Activated CD4-positive, alpha-beta T cell treated with anti-CD3 and anti-CD28 coated beads, Interleukin-2, amount 50 U/mL, for 48 hours (primary cell): ENCODE results near the gene RNF138.
"Not testable (repeated sequence)": the region's sequence is repeated elsewhere in the genome, so short reads cannot be mapped to it uniquely, and the experiment has no call there.

Experiments used
- DNase-seq, 2 experiments: peaks; one replicate each; pipeline ENCODE4 v3.0.0-alpha.2; 2020

Gene RNF138

GRCh38 chr18:32091724-32092421, at the start of gene RNF138:
Gene RNF138 (plus strand): TSS chr18:32091874. CDS start chr18:32092777, 903 bp downstream.
- DNase-seq, result peak; percentile 86 to 88

DNA sequence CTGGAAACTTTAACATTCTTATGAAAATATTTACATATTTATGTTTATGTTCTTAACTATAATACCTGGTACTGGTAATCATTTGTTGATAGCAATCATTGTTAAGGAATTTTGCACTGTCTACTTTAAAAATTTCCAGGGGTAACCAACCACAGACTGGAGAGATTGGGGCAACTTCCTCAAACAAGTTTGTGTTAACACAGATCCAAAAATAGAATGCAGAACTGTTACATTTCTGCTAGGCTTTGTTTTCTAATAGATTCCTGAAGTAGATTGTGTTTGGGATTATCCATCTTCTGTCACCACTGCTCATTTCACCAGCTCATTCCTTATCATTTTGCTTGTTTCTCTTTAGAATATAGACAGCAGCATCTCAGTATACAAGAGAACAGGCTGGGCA, 49.3 kb upstream of the RNF138 start:
- no peak for DNase-seq

- DNase-seq, result peak in 1 of 2 experiments; percentile 33
These were observed 43.1 kb upstream of the RNF138 start for GRCh38 chr18:32048507-32049091.

GRCh38 chr18:32049393-32050171, 42.1 kb upstream of the RNF138 start:
- peak; percentile 53 to 60 for DNase-seq

DNA sequence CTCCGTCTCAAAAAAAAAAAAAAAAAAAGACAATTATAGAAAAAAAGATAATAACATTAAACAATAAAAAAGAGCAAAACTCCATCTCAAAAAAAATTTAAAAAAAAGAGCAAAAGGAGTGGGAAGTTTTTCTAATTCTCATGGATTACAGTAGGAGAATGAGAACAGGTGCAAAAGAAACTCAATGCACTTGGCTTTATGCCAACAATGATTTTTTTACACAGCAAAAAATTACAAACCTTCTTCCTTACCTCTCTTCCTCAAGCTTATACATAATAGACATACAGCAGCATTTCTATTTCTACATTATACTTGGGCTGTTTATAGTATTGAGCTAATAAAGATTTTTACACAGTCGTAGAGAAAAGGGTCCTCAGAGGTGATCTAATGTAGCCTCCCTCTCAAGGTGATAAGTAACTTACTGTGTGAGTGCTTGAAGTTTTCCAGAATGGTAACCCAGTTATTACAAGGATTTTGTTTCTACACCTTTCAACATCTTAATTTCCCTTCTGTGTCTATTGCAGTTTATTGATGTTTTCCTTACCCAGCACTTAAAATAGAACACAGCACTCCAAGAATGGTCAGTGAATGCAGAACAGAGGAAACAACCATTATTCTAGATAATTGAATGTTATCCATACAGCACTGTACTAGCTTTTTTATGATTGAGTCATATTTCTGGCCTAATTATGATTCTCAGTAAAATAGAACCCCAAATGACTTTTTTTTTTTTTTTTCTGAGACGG, 34.9 kb upstream of the RNF138 start:
- no peak for DNase-seq

DNA sequence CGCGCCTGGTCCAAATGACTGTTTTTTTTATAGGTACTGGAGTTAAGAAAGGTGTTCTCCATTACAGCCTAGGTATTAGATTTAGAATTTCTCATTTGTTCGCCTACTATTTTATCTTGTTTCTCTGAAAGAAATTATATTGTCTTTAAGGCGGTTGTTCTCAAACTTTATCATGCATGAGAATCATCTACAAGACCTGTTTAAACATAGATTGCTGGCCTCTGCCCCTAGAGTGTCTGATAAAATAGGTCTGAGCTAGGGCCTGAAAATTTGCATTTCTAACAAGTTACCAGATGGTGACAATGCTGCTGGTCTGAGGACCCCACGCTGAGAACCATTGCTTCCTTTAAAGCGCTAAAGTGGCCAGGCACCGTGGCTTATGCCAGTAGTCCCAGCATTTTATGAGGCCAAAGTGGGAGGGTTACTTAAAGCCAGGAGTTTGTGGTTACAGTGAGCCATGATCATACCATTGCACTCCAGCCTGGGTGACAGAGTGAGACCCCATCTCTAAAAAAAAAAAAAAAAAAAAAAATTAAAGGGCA, 34.0 kb upstream of the RNF138 start:
- DNase-seq, result no peak

- no peak for DNase-seq
These were observed 31.6 kb upstream of the RNF138 start for GRCh38 chr18:32060026-32060425.

DNA sequence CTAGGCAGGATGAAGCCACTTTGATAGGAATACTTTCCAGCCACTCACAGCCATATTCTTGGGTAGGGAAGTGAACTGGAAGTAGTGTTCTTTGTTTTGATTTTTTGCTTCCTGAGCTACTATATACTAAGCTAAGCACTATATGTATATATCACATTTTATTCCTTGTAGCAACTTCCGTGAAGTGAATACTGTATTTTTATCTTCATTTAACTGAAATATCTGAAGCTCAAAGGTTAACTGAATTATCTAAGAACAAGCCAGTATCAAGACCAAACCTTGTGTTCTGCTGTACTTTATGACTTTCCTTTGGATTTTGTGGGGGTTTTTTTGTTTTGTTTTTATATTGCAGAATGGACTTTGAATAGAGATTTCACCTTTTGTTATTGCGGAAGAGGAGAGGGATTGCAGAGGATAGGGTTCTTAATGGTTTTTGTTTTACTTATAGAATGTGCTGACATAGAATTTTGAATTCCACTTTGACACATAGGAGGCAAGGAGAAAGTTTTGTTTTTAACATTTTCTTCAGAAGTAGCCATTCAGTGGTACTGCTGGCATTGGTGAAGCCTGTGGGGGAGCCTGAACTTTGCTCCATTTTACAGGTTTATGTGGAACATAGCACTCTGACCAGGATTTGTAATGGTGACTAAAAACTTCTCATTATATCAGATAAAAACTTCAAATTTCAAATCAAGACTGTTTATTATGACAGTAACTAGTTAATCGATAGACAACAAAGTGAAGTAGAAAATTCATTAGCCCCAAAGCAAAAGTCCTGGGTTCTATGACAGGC, 24.1 kb upstream of the RNF138 start:
- DNase-seq, result no peak

GRCh38 chr18:32072321-32072720, 19.4 kb upstream of the RNF138 start:
- DNase-seq, result no peak

GRCh38 chr18:32074206-32074605, 17.5 kb upstream of the RNF138 start:
- DNase-seq, result no peak

DNA sequence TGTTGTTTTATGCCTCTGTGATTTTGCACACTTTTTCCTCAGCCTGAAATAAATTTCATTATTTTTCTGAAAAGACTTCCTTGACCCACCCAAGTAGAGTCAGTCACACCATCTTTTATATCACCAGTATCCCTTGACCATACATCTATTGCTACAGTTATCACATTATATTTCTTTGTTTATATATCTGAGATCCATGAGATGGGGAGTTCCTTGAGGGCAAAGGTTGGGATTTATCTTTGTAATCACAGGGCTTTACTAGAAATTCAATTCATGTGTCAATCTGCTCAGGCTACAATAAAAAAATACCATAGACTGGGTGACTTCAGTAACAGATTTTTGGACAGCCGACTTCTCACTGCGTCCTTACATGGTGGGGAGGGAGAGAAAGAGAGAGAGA, 12.8 kb upstream of the RNF138 start:
- DNase-seq, result no peak

DNA sequence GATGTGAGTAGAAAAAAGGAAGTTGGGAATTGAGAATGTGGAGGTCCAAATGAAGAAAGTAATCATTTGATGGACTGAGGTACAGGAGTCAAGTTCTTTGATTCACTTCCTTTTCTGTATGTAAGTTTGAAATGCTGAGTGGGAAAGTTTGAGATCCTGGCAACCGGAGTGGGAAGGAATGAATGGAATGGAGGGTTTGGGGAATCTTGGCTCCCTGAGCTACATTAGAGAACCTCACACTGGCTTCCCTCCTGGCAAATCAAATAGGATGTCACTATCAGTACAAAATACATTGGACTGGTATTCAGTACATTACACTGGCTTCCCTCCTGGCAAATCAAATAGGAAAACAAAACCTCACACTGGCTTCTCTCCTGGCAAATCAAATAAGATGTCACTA, 9.8 kb upstream of the RNF138 start:
- DNase-seq, result no peak

- DNase-seq, result no peak
These were observed 7.9 kb upstream of the RNF138 start for GRCh38 chr18:32083781-32084180.

DNA sequence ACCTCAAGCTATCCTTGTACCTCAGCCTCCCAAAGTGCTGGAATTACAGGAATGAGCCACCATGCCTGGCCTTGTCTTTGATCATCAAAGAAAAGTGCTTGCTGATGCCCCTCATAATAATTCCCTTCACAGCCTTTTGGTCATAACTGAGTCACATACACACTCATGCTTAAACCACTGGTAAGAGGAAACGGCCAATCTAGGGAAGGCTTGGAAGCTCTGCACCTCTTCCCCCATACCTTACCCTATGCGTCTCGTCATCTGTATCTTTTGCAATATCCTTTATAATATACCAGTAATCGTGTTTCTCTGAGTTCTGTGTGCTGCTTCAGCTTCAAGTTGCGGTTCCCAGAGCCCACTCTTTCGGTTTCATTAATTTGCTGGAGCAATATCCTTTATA, 4.8 kb upstream of the RNF138 start:
- no peak for DNase-seq

DNA sequence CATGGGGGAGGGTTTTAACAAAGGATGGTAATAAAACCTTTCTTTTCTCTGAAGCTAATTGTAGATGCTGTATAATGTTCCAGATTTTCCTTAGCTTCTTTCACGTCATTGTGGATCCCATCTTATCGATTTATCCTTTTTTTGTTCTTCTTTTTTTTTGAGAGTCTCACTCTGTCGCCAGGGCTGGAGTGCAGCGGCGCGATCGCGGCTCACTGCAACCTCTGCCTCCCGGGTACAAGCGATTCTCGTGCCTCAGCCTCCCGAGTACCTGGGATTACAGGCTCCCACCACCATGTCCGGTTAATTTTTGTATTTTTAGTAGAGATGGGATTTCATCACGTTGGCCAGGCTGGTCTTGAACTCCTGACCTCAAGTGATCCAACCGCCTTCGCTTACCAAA, 843 bp upstream of the RNF138 start:
- not testable (repeated sequence) for DNase-seq

DNA sequence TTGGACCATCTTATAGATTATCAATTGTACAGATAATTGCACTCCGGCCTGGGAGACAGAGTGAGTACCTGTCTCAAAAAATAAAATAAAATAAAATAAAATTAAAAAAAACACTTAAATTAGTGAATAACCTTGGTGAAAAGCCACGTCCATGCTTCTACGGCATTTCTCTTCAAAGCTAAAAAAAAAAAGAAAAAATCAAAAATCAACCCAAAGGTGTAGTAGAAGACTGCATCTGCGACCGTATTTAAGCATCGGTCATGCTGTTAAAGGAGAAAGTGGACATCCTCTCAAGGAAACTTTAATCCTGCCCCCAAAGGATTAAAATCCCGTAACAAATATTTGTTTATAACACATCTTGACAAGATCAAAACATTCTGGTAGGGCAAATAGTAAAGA, 350 bp upstream of the RNF138 start:
- no peak for DNase-seq

- DNase-seq, result peak; percentile 100
These were observed 888 bp downstream of the RNF138 start for GRCh38 chr18:32092422-32093101.

- DNase-seq, result peak; percentile 24 to 43
These were observed 1.4 kb downstream of the RNF138 start for GRCh38 chr18:32093102-32093511.

DNA sequence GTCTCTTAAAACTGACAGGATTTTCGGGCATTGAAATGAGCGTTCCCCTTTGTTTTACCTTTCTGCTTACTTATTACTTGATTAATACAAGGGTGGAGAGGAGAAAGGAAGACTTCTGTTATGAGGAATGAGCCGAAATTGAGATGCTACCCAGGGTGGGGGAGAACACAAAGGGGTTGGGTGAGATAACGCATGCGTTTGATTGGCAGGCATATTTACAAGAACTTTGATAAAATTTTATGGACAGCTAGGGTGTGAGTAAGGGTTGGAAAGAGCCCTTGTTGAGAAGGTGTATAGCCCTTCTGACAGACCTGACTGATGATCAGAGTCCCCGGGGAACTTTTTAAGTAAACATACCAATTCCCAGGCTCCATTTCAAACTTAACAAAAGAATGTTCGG, 1.8 kb downstream of the RNF138 start:
- no peak for DNase-seq

DNA sequence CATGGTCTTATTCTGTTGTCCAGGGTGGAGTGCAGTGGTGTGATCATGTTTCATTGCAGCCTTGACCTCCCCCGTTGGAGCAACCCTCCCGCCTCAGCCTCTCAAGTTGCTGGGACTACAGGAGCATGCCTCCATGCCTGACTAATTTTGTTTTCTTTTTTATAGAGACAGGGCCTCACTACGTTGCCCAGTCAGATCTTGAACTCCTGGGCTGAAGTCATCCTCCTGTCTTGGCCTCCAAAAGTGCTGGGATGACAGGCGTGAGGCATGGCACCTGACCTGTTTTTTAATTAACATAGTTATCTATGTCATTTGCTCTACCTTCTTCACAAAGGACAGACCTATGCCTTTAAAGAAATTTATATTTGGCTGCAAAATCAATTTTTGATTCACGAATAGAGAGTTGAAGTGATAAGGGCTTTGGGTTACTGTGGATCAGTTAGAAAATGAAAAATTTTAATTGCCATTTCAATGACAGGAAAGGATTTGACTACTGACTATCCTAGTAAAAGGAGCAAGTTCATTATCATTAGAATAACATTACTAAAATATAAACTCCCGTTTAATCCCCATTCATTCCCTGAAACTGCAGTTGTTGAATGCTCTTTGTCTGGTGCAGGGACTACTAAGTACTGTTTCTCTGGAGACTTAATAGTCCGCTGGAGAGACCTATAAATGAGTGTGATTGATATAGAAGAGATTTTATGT, 3.7 kb downstream of the RNF138 start:
- peak; percentile 15 to 32 for DNase-seq

- DNase-seq, result no peak
These were observed 4.2 kb downstream of the RNF138 start for GRCh38 chr18:32095900-32096229.
